LHCN-M2 (cell line): ENCODE data around the gene METAP1D. TPM values are rescaled to one million over a fixed set of nuclear protein-coding genes. Genes with fewer than 3 reads are reported as not detected.
"Not testable (repeated sequence)": the region's sequence is repeated elsewhere in the genome, so short reads cannot be mapped to it uniquely, and the experiment has no call there.

Source experiments
- DNase-seq: peaks from one replicate; pipeline ENCODE4 v3.0.0-alpha.2; 2012; ENCODE audit warnings: low read depth
- total RNA-seq: library from RNA; depleted of rRNA; stranded (reverse); fragments of >200 nt; gene quantifications from 2 replicates; pipeline ENCODE4 v1.2.3, GENCODE V29; 2014

The METAP1D gene
- total RNA-seq, 1 experiment from 2014 or later, result 8.2 TPM

DNA sequence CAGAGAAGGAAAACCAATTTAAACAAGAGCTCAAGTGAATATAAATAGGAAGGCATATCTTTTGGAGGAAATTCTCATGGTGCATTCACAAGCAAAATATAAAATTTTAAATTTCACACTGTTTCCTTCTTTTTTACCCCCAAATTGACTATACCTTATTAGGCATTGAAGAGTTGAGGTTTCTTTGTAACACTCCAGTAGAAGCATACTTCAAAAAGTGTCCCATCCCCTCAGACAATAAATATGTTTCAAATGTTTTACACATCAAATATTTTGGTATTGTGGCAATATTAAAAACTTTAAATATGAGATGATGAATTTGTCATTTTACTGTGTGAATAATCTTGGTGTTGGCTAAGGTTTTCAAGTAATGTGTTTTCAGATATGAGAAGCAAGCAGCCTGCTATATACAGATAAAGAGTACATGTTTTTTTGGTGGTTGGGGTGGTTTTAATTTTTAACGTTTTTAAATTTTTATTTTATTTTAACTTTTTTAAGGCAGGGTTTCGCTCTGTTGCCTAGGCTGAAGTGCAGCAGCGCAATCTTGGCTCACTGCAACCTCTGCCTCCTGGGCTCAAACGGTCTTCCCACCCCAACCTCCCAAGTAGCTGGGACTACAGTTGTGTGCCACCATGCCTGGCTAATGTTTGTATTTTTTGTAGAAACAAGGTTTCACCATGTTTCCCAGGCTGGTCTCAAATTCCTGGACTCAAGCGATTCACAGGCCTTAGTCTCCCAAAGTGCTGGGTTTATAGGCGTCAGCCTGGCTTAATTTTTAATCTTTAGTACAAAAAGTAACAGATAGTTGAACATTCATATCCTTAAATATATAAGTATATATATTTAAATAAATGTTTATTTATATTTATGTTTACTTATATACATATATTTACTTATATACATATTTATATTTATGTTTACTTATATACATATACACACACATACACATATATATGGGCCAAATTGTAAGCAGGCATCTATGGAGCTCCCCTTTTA, 49.1 kb downstream of the METAP1D start:
- DNase-seq, result no peak

DNA sequence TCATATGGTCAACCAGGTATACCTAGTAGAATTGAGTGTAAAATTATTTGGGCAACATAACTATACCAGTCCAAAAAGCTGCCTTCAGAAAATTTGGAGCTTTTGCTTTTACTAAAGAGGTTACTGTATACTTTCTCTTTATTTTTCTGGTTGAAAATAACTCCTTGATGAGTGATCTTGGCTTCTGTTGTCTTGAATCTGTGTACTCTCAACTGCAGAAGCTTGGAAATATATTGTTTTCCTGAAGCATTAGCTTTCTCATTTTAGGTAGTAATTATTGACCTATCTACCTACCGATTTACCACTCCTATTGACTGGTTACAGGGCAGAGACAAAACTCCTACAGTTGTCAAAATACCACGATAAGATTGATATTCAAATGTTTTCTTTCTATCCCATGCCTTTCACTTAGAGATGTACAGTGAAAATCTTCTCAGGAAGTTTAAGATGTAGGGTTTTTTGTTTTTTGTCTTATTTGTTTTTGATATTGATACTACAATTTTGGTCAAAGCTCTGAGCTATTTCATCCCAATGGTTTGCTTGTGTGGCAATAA, 49.9 kb downstream of the METAP1D start:
- no peak for DNase-seq

DNA sequence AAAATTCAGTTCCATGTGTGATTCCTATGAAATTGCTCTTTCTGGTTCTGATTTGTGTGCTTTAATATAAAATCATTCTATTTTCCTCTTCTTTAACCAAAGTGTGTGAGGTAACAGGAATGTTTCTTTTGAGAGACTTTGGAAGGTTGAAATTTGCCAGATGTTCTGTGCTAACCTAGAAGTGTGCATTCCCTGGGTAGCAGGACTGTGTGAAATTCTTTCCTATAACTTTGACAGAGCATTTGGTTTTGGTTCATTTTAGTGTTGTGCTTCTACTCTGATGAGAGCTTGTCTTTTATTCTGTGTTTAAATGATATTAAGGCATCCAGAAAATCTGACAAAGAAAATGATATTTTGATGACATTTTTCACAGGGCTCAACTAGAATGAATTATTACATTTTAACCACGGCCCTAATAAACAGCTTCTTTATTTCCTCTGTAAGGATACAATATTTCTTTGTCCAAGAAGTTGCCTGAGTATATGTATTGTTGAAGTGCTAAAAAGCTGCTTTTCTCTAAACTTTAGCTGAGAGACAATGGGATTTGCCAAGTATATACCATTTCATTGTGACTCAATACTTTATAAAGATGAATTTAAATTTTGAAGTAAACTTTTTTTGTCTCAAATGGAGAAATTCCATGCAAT, 50.8 kb downstream of the METAP1D start:
- no peak for DNase-seq

- no peak for DNase-seq
Measured at GRCh38 chr2:172052000-172052983, 52.5 kb downstream of the METAP1D start.

DNA sequence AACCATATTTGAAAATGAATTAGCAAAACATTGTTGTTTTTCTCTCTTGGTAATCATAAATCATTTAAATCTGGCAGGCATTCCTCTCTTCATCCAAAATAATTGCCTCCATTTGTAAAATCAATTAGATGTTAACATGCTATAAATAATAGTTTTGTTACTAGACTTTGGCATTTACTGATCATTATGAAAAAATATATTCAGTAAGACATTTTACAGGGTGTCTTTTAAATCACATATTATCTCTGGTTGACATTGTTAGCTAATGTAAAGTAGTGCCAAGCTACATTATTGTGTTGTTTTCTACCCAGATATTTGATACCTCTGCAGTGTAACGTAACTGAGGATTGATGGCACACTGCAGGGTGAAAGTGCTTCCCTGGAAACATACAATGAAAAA, 53.7 kb downstream of the METAP1D start:
- no peak for DNase-seq

DNA sequence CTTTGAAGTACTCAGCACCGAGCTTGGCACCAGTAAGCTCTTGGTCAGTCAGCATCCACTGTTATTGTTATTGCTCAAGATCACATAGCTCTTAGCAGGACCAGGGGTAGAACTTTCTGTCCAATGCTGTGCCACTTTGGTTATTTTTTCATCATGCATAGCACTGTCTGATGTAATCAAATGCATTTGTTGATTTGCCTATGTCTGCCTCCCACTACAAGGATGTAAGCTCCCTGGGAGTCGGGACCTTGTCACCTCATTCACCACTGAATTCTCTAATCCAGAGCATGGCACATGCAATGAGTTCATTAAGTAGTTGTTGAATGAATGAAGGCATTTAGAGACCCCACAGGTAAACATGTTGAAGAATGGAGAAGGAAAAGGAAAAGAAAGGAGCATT, 56.5 kb downstream of the METAP1D start:
- no peak for DNase-seq

- no peak for DNase-seq
Measured at GRCh38 chr2:172058660-172059059, 58.9 kb downstream of the METAP1D start.

GRCh38 chr2:172060118-172060517, 60.4 kb downstream of the METAP1D start:
- not testable (repeated sequence) for DNase-seq

GRCh38 chr2:172062402-172063004, 62.8 kb downstream of the METAP1D start:
- DNase-seq, result no peak

GRCh38 chr2:172063446-172063845, 63.7 kb downstream of the METAP1D start:
- DNase-seq, result no peak

DNA sequence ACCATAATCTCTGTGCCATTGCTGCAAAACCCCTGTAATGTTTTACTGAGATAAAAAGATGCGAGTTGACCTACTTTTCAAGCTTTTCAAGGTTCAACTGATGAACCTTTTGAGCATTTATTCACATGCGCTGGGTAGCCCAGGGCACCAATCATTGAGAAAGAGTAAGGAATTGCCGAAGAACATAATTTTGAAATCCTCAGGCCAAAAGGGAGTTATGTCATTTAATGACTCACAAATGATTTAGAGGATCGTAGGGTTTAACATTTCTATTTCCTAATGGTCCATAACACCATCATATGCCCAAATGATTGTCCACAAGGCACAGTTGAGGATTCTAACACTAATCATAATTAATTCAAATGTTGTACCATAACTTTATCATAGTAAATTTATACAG, 65.4 kb downstream of the METAP1D start:
- no peak for DNase-seq

DNA sequence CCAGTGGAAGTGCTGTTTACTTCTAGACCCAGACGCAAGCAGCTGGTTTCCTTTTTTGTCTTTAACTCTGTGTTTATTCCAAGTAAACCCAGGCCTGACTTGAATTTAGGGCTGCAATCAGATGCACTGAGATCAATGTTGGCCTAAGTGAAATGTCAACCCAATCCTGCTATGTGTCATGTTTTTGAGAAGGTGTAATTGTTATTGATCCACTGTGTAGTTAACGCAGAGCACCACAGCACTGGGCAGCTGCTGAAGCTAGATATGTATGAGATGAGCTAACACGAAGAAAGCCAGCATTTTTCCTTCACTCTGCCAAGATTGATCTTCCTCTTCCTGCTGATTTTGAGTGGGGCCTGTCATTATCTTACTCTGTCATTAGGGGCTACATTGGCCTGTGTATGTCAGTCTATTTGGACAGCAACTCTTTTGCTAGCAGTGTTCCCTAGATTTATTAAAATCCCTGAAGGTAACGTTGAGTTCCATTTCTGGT, 66.7 kb downstream of the METAP1D start:
- no peak for DNase-seq

GRCh38 chr2:172067905-172068304, 68.2 kb downstream of the METAP1D start:
- not testable (repeated sequence) for DNase-seq

- DNase-seq, result no peak
Measured at GRCh38 chr2:172070936-172071335, 71.2 kb downstream of the METAP1D start.

- no peak for DNase-seq
Measured at GRCh38 chr2:172072303-172072702, 72.5 kb downstream of the METAP1D start.

DNA sequence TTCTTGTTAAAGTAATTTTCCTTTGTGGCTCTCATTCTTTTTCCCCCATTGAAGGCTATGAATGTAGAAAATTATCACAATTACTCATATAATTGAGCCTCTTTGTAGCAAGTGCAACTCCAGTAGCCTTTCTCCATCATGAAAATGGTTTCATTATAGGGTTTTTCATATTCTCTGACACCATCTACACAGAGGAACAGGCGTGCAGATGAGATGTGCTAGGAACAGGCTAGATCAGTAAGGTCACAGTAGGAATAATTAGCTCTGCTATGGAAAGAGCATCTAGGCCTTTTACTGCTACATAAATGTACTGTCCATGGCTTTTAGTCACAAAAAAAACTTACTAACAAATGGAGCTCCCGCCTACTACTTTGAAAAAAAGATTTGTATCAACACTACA, 73.0 kb downstream of the METAP1D start:
- no peak for DNase-seq

DNA sequence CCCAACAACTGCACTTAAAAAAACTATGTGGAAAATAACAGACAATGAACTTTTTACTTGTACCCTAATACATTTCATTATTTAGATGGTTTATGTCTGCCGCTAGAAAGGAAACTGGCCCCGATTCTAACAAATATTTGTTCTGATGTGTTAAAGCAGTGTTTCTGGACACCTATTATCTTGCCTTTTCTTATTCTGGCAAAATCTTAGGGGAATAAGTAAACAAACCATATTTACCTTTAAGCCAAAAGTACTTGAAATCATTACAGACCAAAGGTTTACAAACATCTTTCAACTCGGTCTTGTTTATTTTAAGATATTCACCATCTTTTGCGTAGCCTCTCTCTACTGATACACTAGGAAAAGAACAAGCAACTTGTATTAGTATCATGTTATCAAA, 73.8 kb downstream of the METAP1D start:
- no peak for DNase-seq

GRCh38 chr2:172074254-172074653, 74.5 kb downstream of the METAP1D start:
- no peak for DNase-seq

GRCh38 chr2:172079416-172079815, 79.7 kb downstream of the METAP1D start:
- no peak for DNase-seq

DNA sequence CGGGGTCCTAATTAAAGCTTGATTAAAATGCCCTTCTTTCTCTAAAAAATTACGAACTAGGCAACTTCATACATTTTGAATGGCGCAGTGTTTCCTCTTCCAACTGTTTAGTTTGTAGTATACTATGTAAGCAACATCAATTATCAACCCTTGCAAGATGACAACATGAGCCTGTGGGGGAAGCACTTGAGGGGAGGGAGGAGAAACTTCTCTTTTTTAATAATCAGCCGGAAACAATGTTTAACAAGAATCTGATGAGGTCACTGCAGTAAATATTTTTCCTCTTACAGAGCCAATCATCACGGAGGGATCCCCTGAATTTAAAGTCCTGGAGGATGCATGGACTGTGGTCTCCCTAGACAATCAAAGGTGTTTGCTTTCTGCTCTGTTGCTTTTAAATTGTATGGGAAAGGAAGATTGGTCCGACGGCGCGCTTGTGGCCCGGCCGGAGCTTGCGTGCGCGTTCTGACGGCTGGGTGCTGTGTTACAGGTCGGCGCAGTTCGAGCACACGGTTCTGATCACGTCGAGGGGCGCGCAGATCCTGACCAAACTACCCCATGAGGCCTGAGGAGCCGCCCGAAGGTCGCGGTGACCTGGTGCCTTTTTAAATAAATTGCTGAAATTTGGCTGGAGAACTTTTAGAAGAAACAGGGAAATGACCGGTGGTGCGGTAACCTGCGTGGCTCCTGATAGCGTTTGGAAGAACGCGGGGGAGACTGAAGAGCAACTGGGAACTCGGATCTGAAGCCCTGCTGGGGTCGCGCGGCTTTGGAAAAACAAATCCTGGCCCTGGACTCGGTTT, 80.3 kb downstream of the METAP1D start:
- DNase-seq, result no peak
